Vagina (tissue), 2 donors: ENCODE data around the gene AHR.

Experiments used
- POLR2A ChIP-seq, 2 donors: fragments of 450-650 bp; IDR thresholded peaks; one replicate each; pipeline ENCODE4 v1.6.1; 2017; ENCODE audit warnings: antibody characterized with exemption in 2 of 2, mild to moderate bottlenecking in 2 of 2, moderate library complexity in 2 of 2
- TF ChIP-seq, protein P1 (sequence below), 3 experiments: fragments of 450-650 bp in 2 of 3; fragments of 200-600 bp in 1 of 3; sonication (generic) in 1 of 3; IDR thresholded peaks; one replicate each; pipeline ENCODE4 v1.5.1; 2017 to 2019; ENCODE audit warnings: antibody characterized with exemption in 3 of 3, mild to moderate bottlenecking in 2 of 3, moderate library complexity in 2 of 3

DNA sequence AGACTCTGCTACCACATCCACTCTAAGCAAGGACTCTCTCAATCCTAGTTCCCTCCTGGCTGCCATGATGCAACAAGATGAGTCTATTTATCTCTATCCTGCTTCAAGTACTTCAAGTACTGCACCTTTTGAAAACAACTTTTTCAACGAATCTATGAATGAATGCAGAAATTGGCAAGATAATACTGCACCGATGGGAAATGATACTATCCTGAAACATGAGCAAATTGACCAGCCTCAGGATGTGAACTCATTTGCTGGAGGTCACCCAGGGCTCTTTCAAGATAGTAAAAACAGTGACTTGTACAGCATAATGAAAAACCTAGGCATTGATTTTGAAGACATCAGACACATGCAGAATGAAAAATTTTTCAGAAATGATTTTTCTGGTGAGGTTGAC is 40.7 kb downstream of the AHR start:
- TF ChIP-seq POLR2A (IDR thresholded peaks at IDR 0.05): no peak
- TF ChIP-seq, protein P1, sequence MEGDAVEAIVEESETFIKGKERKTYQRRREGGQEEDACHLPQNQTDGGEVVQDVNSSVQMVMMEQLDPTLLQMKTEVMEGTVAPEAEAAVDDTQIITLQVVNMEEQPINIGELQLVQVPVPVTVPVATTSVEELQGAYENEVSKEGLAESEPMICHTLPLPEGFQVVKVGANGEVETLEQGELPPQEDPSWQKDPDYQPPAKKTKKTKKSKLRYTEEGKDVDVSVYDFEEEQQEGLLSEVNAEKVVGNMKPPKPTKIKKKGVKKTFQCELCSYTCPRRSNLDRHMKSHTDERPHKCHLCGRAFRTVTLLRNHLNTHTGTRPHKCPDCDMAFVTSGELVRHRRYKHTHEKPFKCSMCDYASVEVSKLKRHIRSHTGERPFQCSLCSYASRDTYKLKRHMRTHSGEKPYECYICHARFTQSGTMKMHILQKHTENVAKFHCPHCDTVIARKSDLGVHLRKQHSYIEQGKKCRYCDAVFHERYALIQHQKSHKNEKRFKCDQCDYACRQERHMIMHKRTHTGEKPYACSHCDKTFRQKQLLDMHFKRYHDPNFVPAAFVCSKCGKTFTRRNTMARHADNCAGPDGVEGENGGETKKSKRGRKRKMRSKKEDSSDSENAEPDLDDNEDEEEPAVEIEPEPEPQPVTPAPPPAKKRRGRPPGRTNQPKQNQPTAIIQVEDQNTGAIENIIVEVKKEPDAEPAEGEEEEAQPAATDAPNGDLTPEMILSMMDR (IDR thresholded peaks at IDR 0.05): no peak
